Pancreas (tissue), 10 donors: Measurements from ENCODE around the gene ARHGEF6. TPM values are rescaled to one million over a fixed set of nuclear protein-coding genes. Genes with fewer than 3 reads are reported as not detected.

Source experiments
- ATAC-seq, 4 donors: fragments of 200-7000 bp; cut with Tn5 transposase; one replicate each; pipeline versions ENCODE4 v1.8.0 to v1.9.1; 2020; ENCODE audit warnings: mild to moderate bottlenecking in 4 of 4, moderate library complexity in 4 of 4
- DNase-seq, 6 donors: peaks; one replicate each; pipeline ENCODE4 v3.0.0-alpha.2; 2020
- FAIRE-seq: peaks from 2 replicates; lab custom pipeline; 2012; peaks lifted over from hg19 to GRCh38; lab: Jason Lieb, UNC
- H3K27ac ChIP-seq, 4 donors: fragments of 200-600 bp; sonication (generic); 1 replicate in 3 of 4; 2 replicates in 1 of 4; pipeline versions ENCODE4 v1.5.0 to v1.8.0; 2020
- H3K27me3 ChIP-seq, 4 donors: fragments of 200-600 bp; one replicate each; pipeline ENCODE4 v1.8.0; 2021
- H3K36me3 ChIP-seq, 3 donors: fragments of 200-600 bp; sonication (generic) in 1 of 3; one replicate each; pipeline versions ENCODE4 v1.5.0 to v1.8.0; 2020 to 2021
- H3K4me1 ChIP-seq, 3 donors: fragments of 200-600 bp; one replicate each; pipeline ENCODE4 v1.8.0; 2021
- H3K4me3 ChIP-seq, 4 donors: fragments of 200-600 bp; sonication (generic) in 2 of 4; one replicate each; pipeline versions ENCODE4 v1.5.0 to v1.8.0; 2020 to 2021
- H3K9me3 ChIP-seq, 4 donors: fragments of 200-600 bp; one replicate each; pipeline ENCODE4 v1.8.0; 2021
- WGBS, 2 donors: extraction: QIAGEN DNeasy Blood & Tissue Kit; methylation state at CpG; one replicate each; pipeline ENCODE4 v1.1.7; 2013; 5-methylcytosine and 5-hydroxymethylcytosine counted together
- intact Hi-C, 3 donors: fragments of 100-400 bp; cut with DNase I; formaldehyde crosslinking; loops; one replicate each; pipeline versions ENCODE4 v1.11.1 to v1.14.2; 2022
- polyA plus RNA-seq, 2 donors: library from polyadenylated mRNA; stranded (reverse); fragments of 200-250 nt; gene quantifications; one replicate each; pipeline ENCODE4 v1.2.3, GENCODE V29; 2013
- total RNA-seq, 6 donors: library from RNA; stranded (reverse); fragmentation: NEBNext Ultra II Directional in 4 of 6; extraction: Animal tissue kit (Norgen Biotek cat#: 25700) in 4 of 6; gene quantifications; one replicate each; pipeline versions ENCODE4 v1.2.1 to v1.2.4, GENCODE V29; 2021 to 2023
- TF ChIP-seq, protein P1 (sequence below), 4 donors: fragments of 200-600 bp; sonication (generic) in 3 of 4; IDR thresholded peaks; one replicate each; pipeline versions ENCODE4 v1.5.0 to v1.8.0; 2021; ENCODE audit warnings: antibody characterized with exemption in 4 of 4
- donor health status: healthy with polysubstance abuse.
- donor health status: DM: no; HTN: no; CAD: no; lungs with moderate emphysema.
- donor health status: DM: no; HTN: no; CAD: no.
- donor health status: control.
- donor health status: control.
- donor health status: Bipolar disorder and iron deficiency.
- donor health status: DM: yes; HTN: yes; CAD: no.
- donor health status: DM: no; HTN: no; CAD: no.
- donor health status: DM: no; HTN: no; CAD: no.
- donor health status: DM: yes; HTN: yes; CAD: no.

ARHGEF6 gene
- total and polyA plus RNA-seq, 8 donors: 1.2 to 6.2 (median 2.0) TPM

DNA sequence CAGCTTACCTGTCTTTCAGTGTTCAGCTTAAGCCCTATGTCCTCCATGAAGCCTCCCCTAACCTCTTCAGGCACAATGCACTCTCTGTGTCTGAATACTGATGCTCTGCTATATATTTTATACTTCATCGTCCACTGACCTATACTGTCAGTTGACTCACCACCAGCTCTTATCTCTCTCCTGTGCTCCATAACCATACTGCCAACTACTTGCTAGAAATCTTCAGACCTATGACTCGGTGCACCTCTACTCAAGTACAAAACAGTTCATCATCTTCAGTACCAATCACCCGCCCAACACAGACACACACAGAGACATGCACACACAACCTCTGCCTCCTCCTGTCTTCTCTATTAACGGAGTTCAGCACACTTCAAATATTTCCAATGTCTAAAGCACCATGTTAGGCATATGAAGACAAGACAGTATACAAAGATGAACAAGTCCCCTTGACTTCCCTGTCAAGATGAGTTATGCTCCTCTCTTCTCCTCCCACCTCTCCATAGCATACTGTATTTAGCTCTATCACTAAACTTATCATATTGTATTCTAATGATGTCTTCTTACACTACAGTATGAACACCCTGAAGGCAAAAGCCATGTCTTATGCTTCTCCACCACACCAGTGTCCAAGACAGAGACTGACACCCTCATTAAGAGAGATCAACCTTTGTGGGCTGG is 42.5 kb downstream of the ARHGEF6 start:
- Histone ChIP-seq H3K4me3 (no peak overlapping the region), H3K9me3 (no peaks in the 10 kb centered on the region), H3K36me3 (no peaks in the 10 kb centered on the region), H3K27ac (no peak overlapping the region), H3K27me3 (no peaks in the 10 kb centered on the region), H3K4me1 (no peaks in the 10 kb centered on the region)
- FAIRE-seq (no peak), DNase-seq (no peak), ATAC-seq (no peak)
- TF ChIP-seq, protein P1, sequence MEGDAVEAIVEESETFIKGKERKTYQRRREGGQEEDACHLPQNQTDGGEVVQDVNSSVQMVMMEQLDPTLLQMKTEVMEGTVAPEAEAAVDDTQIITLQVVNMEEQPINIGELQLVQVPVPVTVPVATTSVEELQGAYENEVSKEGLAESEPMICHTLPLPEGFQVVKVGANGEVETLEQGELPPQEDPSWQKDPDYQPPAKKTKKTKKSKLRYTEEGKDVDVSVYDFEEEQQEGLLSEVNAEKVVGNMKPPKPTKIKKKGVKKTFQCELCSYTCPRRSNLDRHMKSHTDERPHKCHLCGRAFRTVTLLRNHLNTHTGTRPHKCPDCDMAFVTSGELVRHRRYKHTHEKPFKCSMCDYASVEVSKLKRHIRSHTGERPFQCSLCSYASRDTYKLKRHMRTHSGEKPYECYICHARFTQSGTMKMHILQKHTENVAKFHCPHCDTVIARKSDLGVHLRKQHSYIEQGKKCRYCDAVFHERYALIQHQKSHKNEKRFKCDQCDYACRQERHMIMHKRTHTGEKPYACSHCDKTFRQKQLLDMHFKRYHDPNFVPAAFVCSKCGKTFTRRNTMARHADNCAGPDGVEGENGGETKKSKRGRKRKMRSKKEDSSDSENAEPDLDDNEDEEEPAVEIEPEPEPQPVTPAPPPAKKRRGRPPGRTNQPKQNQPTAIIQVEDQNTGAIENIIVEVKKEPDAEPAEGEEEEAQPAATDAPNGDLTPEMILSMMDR (IDR thresholded peaks at IDR 0.05): no peak
- intact Hi-C loops: no loop called here
- 67 to 87% methylated on average over 4 of the region's 4 CpGs for WGBS, 2 donors

DNA sequence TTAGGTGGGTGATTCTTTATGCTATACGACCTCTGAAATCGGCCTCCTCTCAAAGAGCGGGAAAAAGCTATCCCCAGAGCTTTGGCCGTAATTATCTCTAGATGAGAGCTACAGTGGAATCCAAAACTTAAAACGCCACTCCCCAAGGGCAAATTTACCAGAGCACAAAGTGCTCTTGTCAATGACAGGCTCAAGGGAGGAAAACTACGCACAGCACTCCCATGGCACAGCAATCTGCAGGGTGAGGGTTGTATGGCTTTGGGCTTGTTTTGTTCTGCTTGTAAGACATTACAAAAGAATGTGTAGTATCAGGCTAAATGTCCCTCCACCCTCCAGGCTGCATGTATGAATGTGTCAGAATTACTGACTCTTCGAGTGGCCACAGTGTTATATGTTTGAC is 44.0 kb downstream of the ARHGEF6 start:
- 77 to 92% methylated on average over 7 of the region's 7 CpGs for WGBS, 2 donors
- no peaks in the 10 kb centered on the region for H3K27me3 ChIP-seq
- DNase-seq (no peak), ATAC-seq (no peak), FAIRE-seq (no peak)
- intact Hi-C loops: no loop called here
- H3K27ac ChIP-seq: no peak overlapping the region
- TF ChIP-seq, protein P1 (IDR thresholded peaks at IDR 0.05): no peak
- H3K4me3 ChIP-seq: no peak overlapping the region
- H3K9me3 ChIP-seq: no peaks in the 10 kb centered on the region
- H3K4me1 ChIP-seq: no peaks in the 10 kb centered on the region
- H3K36me3 ChIP-seq: no peaks in the 10 kb centered on the region

DNA sequence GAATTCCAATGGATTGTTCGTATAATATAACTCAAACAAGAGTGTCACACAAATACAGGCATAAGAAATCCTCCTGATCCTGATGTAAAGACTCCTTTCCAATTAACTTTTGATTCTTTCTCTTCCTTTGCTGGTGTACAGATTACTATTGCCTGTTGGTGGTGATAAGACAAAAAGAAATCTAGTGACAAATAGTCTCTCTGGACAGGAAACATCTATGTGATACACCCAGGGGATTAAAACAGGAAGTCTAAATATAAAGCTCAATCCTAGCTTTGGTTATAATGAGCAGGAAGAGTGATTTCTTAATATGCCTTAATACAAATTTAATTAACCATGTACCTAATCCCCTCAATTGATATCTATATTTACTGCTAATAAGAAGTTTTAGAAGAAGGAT is 45.1 kb downstream of the ARHGEF6 start:
- DNase-seq (no peak), ATAC-seq (no peak), FAIRE-seq (peak; percentile 67)
- H3K4me1 ChIP-seq: no peaks in the 10 kb centered on the region
- 41 to 84% methylated on average over 1 of the region's 1 CpG for WGBS, 2 donors
- H3K27me3 ChIP-seq: no peaks in the 10 kb centered on the region
- H3K9me3 ChIP-seq: no peaks in the 10 kb centered on the region
- TF ChIP-seq, protein P1 (IDR thresholded peaks at IDR 0.05): no peak
- H3K36me3 ChIP-seq: no peaks in the 10 kb centered on the region
- intact Hi-C loops: no loop called here
- no peak overlapping the region for H3K27ac ChIP-seq
- H3K4me3 ChIP-seq: no peak overlapping the region

DNA sequence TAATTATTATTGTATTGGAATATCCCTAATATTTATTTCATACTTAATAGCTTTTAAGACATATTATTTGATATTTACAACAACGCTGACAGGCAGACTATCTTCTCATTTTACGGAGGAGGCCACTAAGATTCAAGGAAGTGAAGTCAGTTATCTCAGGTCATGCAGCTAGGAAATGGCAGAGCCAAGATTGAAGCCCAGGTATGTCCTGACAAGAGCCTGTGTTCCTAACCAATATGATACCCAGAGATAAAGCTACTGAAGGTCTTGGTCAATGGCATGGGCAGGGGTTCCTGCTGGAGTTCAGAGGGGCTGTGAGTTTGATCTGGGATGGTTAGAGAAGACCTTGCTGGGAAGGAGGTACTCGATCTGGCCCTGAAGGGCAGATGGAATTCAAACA is 47.1 kb downstream of the ARHGEF6 start:
- Histone ChIP-seq H3K9me3 (no peaks in the 10 kb centered on the region), H3K4me3 (no peak overlapping the region), H3K27ac (no peak overlapping the region), H3K27me3 (no peaks in the 10 kb centered on the region), H3K36me3 (no peaks in the 10 kb centered on the region), H3K4me1 (no peaks in the 10 kb centered on the region)
- ATAC-seq (no peak), FAIRE-seq (no peak), DNase-seq (no peak)
- intact Hi-C loops: no loop called here
- TF ChIP-seq, protein P1 (IDR thresholded peaks at IDR 0.05): no peak
- 54 to 79% methylated on average over 3 of the region's 3 CpGs for WGBS, 2 donors

DNA sequence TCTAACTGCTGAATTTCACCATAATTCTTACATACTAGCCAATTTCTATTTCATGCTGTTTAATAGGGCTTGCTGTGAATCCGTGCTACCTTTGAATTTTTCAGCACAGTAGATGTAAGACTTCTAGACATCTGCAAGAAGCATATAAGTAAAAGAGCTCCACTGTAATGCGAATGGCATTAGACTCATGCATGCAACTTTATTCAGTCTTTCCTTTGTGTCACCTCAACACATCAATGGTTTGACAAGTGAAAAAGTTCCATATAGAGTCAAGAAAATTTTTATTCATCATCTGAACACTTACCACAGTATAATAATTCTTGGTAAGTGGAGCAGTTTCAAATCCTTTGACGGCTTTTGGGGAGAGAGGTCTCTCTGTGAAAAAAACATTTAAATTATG is 48.9 kb downstream of the ARHGEF6 start:
- intact Hi-C loops: no loop called here
- DNase-seq (no peak), FAIRE-seq (no peak), ATAC-seq (no peak)
- TF ChIP-seq, protein P1 (IDR thresholded peaks at IDR 0.05): no peak
- no peak overlapping the region for H3K27ac ChIP-seq
- H3K36me3 ChIP-seq: no peaks in the 10 kb centered on the region
- no peaks in the 10 kb centered on the region for H3K27me3 ChIP-seq
- 71 to 90% methylated on average over 3 of the region's 3 CpGs for WGBS, 2 donors
- no peak overlapping the region for H3K4me3 ChIP-seq
- no peaks in the 10 kb centered on the region for H3K4me1 ChIP-seq
- no peaks in the 10 kb centered on the region for H3K9me3 ChIP-seq
